Epidermal melanocyte (primary cell): ENCODE results near the gene DPP6.
"Not testable (repeated sequence)": the region's sequence is repeated elsewhere in the genome, so short reads cannot be mapped to it uniquely, and the experiment has no call there.

Experiments used
- DNase-seq: peaks from one replicate; pipeline ENCODE4 v3.0.0; 2011; ENCODE audit warnings: low spot score; ENCODE audit not compliant: insufficient read length

Gene DPP6

GRCh38 chr7:154148791-154149516, 96.8 kb downstream of the DPP6 start:
- not testable (repeated sequence) for DNase-seq

DNA sequence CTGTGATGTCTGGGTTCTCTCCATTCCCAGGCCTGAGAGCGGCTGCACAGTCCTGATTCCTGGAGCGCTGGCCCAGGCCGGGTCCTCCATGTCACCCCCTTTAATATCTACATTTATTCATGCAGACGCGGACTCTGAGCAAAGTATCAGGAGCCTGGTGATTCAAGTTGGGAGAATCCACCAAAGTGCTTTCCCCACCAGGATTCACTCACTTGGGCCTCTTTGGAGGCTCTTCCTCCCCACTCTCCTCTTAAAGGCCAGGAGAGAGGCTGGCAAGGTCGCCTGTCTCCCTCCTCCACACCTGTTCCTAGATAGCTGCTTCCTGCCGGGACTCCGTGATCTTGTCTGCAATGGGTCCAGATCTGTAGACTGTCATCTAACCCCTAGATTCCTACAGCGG, 98.5 kb downstream of the DPP6 start:
- DNase-seq, result not testable (repeated sequence)

DNA sequence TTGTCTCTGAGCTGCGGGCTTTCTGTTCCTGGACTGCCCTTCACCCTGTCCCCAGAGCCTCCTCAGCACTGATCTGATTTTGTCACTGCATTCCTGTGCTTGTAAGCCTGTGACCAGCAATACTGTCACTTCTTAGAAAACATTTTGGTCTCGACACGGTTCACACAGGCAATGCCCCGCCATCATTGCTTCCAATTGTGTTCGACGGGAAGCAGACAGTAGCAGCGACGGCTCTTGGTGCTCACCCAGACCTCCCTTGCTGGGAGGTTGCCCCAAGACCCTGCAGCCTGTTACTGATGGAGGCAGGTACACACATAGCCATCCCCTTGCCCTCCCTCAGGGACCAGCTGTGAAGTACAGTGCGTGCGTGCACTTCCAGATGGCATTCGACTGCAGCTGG, 99.1 kb downstream of the DPP6 start:
- DNase-seq, result not testable (repeated sequence)

GRCh38 chr7:154155928-154156327, 103.7 kb downstream of the DPP6 start:
- DNase-seq, result not testable (repeated sequence)

GRCh38 chr7:154162921-154163320, 110.7 kb downstream of the DPP6 start:
- not testable (repeated sequence) for DNase-seq

DNA sequence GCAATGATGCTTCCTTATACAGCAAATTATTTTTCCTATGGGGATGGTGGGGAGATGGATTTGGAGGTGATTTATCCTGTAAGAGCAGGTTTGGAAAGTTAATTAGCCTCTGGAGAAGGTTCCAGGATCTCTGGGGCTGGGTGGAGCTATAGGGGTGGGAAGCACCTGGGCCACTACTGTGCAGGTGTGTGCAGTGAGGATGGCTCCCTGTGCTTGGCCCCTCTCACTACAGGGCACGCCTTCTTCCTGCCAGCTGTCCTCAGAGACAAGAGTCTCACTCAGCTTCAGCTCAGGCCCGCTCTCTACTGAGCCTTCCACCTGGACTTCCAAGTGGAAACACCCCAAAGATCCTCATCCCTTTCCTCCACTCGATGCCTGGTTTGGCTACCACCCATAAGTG, 111.4 kb downstream of the DPP6 start:
- DNase-seq, result not testable (repeated sequence)

GRCh38 chr7:154167051-154167450, 114.9 kb downstream of the DPP6 start:
- DNase-seq, result no peak

- no peak for DNase-seq
These were observed 115.6 kb downstream of the DPP6 start for GRCh38 chr7:154167807-154168206.

GRCh38 chr7:154171422-154171821, 119.2 kb downstream of the DPP6 start:
- DNase-seq, result no peak

DNA sequence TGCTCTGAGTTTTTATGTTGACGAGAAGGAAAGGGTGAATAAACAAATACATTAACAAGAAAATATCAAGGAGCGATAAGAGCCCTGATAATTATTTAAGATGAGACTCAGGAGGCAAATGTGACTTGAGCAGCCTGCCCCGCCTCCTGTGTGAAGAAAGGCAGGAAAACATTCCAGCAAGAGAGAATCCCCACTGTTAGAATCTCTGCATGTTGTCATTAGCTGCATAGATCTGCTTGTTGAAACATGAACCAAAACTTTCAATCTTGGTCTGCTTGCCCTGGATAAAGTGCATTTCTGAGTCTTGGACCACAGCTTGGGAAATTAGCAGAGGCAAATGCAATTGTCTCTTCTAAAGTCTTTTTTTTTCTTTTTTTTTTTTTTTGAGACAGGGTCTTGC, 120.0 kb downstream of the DPP6 start:
- DNase-seq, result no peak

- DNase-seq, result no peak
These were observed 125.4 kb downstream of the DPP6 start for GRCh38 chr7:154177584-154177983.

GRCh38 chr7:154178895-154179294, 126.7 kb downstream of the DPP6 start:
- DNase-seq, result no peak

DNA sequence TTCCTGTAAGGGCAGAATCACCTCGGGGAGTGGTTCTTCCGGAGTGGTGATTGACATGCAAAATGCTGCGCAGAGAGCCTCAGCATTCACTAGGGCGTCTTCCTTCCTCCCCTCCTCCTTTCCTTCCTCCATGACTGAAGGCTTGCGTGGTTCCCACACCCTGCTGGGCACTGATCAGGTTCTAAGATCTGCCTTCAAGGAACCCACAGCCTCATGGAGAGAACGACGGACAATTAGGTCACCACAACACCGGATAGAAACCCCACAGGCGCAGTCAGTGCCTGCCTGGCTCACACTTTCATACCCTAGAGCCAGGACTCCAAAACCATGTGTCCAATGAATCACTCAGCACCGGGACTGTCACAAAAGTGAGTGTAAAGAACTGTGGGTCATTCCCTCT, 131.3 kb downstream of the DPP6 start:
- DNase-seq, result no peak

GRCh38 chr7:154183946-154184345, 131.7 kb downstream of the DPP6 start:
- DNase-seq, result no peak

DNA sequence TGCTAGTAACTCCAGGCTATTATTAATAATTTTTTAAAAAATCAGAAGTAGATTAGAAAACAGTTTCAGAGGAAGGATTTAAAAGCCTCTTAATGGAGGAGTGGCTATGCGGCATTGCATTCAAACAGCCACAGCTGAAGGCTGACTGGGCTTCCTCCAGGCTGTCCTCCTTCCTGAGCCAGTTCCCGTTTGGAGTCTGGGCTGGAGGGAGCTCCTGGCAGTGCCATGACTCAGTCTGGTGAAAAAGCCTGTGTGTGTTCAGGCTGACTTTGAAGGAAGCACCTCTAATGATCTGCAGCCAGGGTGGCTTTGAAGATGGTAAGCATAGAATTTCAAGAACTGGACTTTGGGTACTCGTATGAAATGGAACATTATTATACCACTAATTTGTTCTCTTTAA, 134.6 kb downstream of the DPP6 start:
- DNase-seq, result no peak

DNA sequence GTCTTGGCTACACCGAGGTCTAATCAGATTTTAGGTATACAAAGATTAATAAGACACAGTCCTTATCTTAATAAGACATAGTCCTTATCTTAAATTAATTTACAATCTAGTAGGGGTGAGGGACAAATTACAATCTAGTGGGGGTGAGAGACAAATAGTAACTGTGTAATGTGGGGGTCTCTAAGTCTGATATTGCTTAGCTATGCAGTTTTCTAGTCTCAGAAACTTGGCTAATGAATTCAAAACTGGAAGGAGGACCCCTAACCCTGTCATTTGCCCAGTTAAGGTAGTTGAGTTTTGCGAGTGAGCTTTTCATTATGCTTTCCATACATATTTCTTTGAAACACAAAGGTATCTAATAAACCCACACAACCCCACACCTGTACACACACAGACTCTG, 136.1 kb downstream of the DPP6 start:
- DNase-seq, result no peak

GRCh38 chr7:154195266-154195665, 143.1 kb downstream of the DPP6 start:
- no peak for DNase-seq

GRCh38 chr7:154198481-154198880, 146.3 kb downstream of the DPP6 start:
- DNase-seq, result no peak

DNA sequence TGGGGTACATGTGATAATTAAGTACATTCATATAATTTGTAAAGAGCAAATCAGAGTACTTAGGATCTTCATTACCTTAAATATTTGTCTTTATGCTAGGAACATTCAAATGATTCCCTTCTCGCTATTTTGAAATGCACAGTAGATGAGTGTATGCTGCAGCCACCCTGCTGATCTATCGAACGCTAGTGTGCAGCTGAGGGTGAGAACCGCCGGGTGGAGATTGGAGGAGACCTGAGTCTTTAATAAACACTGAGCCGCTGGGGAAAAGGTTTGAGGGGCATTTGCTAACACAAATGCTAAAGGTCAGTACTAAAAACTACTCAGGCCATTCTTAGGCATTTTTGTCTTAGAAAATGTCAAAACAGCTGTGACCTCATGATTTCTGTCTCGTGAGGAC, 148.0 kb downstream of the DPP6 start:
- no peak for DNase-seq

- no peak for DNase-seq
These were observed 149.8 kb downstream of the DPP6 start for GRCh38 chr7:154202002-154202401.

- no peak for DNase-seq
These were observed 151.8 kb downstream of the DPP6 start for GRCh38 chr7:154204046-154204445.

DNA sequence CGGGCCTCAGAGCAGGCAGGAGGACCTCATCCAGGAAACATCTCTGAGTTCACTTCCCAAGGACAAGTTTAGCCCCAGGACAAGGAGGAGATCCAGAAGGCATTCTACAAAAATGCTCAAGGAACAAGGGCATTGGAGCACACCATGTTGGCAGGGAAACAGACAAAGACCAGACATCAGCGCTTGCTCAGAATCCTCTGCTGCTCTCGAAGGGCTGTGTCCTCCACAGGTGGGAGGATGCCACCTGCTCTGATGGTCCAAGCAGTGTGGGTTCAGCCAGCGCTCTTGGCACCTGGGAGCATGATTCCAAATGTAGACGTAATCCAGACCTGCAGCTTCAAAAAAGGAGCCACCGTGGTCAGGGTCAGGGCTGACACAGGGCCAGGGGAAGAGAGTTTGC, 160.7 kb downstream of the DPP6 start:
- no peak for DNase-seq

DNA sequence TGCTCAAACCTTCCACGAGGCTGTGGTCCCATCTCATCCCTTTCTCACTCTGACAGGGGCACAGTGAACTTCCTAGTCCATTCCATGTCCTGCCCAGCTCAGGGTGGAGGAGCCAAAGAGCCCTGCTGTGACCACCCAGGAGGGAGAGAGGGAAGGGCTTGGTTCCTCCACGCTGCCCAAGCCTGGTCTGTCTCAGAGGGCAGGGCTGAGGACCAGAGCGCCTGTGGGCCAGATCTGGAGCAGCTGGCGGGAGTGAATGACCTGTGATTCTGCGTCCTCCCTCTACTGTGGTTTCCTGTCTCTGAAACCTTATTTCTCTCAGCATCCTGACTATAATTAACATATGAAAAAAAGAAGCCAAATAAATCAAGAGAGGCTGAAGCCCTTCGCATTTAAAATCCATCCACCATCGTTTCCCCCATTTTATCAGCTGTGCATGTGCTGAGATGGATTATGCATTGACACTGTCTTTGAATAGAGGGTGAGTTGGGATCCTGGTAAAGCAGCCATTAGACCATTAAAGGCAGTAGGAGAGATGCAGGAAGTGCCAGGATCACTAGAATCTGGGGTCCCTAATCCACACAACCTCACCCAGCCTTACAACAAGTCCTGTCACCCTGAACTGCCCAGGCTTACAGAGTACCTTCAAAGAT, 165.6 kb downstream of the DPP6 start:
- no peak for DNase-seq
